IMR-90 (cell line): ENCODE results near the gene TBC1D22A. TPM values are rescaled to one million over a fixed set of nuclear protein-coding genes. Genes with fewer than 3 reads are reported as not detected.
"Not testable (repeated sequence)": the region's sequence is repeated elsewhere in the genome, so short reads cannot be mapped to it uniquely, and the experiment has no call there.

Experiments
- ATAC-seq: fragments of 200-7000 bp; cut with Tn5 transposase; 2 replicates; pipeline ENCODE4 v1.9.1; 2020; ENCODE audit warnings: low read depth, mild to moderate bottlenecking, moderate library complexity
- BruUV-seq: library from RNA; stranded (reverse); fragments of 400-500 nt; replicated peaks from 2 replicates; lab custom pipeline; 2021; lab: Mats Ljungman, UMichigan
- CTCF ChIA-PET: fragments of 300-600 bp; formaldehyde crosslinking; extraction: SDS; loops from one replicate; lab custom pipeline; 2021; ENCODE audit warnings: antibody characterized with exemption; lab: Yijun Ruan, JAX
- POLR2A ChIA-PET: fragments of 300-600 bp; sonication (Branson Sonifier 250); formaldehyde crosslinking; loops from one replicate; lab custom pipeline; 2022; ENCODE audit warnings: antibody characterized with exemption; ENCODE audit not compliant: unreplicated experiment; lab: Charles Lee
- DNase-seq: peaks from one replicate; pipeline ENCODE4 v3.0.0; 2013
- H2AFZ ChIP-seq: replicated peaks from 2 replicates; pipeline ENCODE3; 2013; ENCODE audit warnings: low read length, mild to moderate bottlenecking; ENCODE audit not compliant: poor library complexity
- H2AK5ac ChIP-seq: 2 replicates; pipeline ENCODE4 v1.6.1; 2013; ENCODE audit warnings: low read depth, low read length, inconsistent platforms
- H2AK9ac ChIP-seq: replicated peaks from 2 replicates; pipeline ENCODE3; 2013; ENCODE audit warnings: mild to moderate bottlenecking, low read depth, low read length, moderate library complexity; ENCODE audit not compliant: poor library complexity
- H2BK120ac ChIP-seq: 2 replicates; pipeline ENCODE4 v1.6.1; 2013; ENCODE audit warnings: low read depth, low read length, inconsistent platforms
- H2BK15ac ChIP-seq: 3 replicates; pipeline ENCODE4 v1.6.1; 2013; ENCODE audit warnings: low read depth, low read length, inconsistent platforms
- H2BK20ac ChIP-seq: 2 replicates; pipeline ENCODE4 v1.6.1; 2013; ENCODE audit warnings: low read depth, mild to moderate bottlenecking, inconsistent platforms, low read length, moderate library complexity
- H2BK5ac ChIP-seq: 2 replicates; pipeline ENCODE4 v1.6.1; 2013; ENCODE audit warnings: mild to moderate bottlenecking, low read depth, low read length, inconsistent platforms; ENCODE audit not compliant: poor library complexity, severe bottlenecking
- H3K14ac ChIP-seq: replicated peaks from 2 replicates; pipeline ENCODE4 v1.6.1; 2013; ENCODE audit warnings: low read depth, low read length, inconsistent platforms
- H3K18ac ChIP-seq: 2 replicates; pipeline ENCODE4 v1.6.1; 2013; ENCODE audit warnings: low read depth, low read length, control low read depth
- H3K23ac ChIP-seq: 2 replicates; pipeline ENCODE4 v1.6.1; 2013; ENCODE audit warnings: low read depth, low read length, inconsistent platforms
- H3K27ac ChIP-seq: 2 replicates; pipeline ENCODE4 v1.5.1; 2013; ENCODE audit warnings: mild to moderate bottlenecking, control low read depth, low read length; ENCODE audit not compliant: insufficient read depth
- H3K27me3 ChIP-seq: 2 replicates; pipeline ENCODE4 v1.6.1; 2013; ENCODE audit warnings: low read length; ENCODE audit not compliant: control insufficient read depth, insufficient read depth
- H3K36me3 ChIP-seq: 2 replicates; pipeline ENCODE4 v1.6.1; 2013; ENCODE audit warnings: low read length, mixed read lengths; ENCODE audit not compliant: control insufficient read depth, insufficient read depth
- H3K4ac ChIP-seq: 2 replicates; pipeline ENCODE4 v1.6.1; 2013; ENCODE audit warnings: low read depth, low read length, inconsistent platforms
- H3K4me1 ChIP-seq: 2 replicates; pipeline ENCODE4 v1.6.1; 2013; ENCODE audit warnings: low read length, mixed read lengths; ENCODE audit not compliant: control insufficient read depth, insufficient read depth
- H3K4me2 ChIP-seq: 2 replicates; pipeline ENCODE4 v1.6.1; 2013; ENCODE audit warnings: low read depth, mild to moderate bottlenecking, control low read depth, low read length, moderate library complexity
- H3K4me3 ChIP-seq: 2 replicates; pipeline ENCODE4 v1.5.1; 2013; ENCODE audit warnings: low read depth, mild to moderate bottlenecking, control low read depth, low read length, moderate library complexity; ENCODE audit not compliant: insufficient read depth
- H3K56ac ChIP-seq: 2 replicates; pipeline ENCODE4 v1.6.1; 2013; ENCODE audit warnings: low read length, inconsistent platforms; ENCODE audit not compliant: insufficient read depth; ENCODE audit errors: extremely low read depth
- H3K79me1 ChIP-seq, 2 experiments: 2 replicates each; pipeline ENCODE4 v1.6.1; 2013; ENCODE audit warnings: low read length in 2 of 2, inconsistent platforms in 1 of 2, low read depth in 1 of 2
- H3K9ac ChIP-seq: 2 replicates; pipeline ENCODE4 v1.6.1; 2013; ENCODE audit warnings: low read depth, low read length, control low read depth
- H3K9me1 ChIP-seq: 2 replicates; pipeline ENCODE4 v1.6.1; 2013; ENCODE audit warnings: low read length, inconsistent platforms; ENCODE audit not compliant: insufficient read depth
- H3K9me3 ChIP-seq: 2 replicates; pipeline ENCODE4 v1.6.1; 2013; ENCODE audit warnings: low read length; ENCODE audit not compliant: control insufficient read depth, insufficient read depth
- H4K20me1 ChIP-seq: 2 replicates; pipeline ENCODE4 v1.6.1; 2013; ENCODE audit warnings: low read length, inconsistent platforms; ENCODE audit not compliant: insufficient read depth
- H4K5ac ChIP-seq: 2 replicates; pipeline ENCODE4 v1.6.1; 2013; ENCODE audit warnings: mild to moderate bottlenecking, low read depth, low read length, control low read depth
- H4K8ac ChIP-seq, 2 experiments: 2 replicates each; pipeline ENCODE4 v1.6.1; 2013; ENCODE audit warnings: low read depth in 2 of 2, low read length in 2 of 2, control low read depth in 1 of 2, inconsistent platforms in 1 of 2
- H4K91ac ChIP-seq: 2 replicates; pipeline ENCODE4 v1.6.1; 2013; ENCODE audit warnings: low read depth, low read length, inconsistent platforms; ENCODE audit not compliant: insufficient read depth
- WGBS, 2 experiments: methylation state at CpG; one replicate each; pipeline versions ENCODE4 v1.1.5 to v1.1.7; 2013; ENCODE audit warnings: missing lambda C conversion rate in 2 of 2; ENCODE audit not compliant: insufficient read length in 1 of 2; ENCODE audit errors: extremely low coverage in 2 of 2; 5-methylcytosine and 5-hydroxymethylcytosine counted together
- dilution Hi-C: fragments of 300-500 bp; cut with HindIII; formaldehyde crosslinking; loops from one replicate; pipeline ENCODE4 v1.14.3; 2018; ENCODE audit warnings: low sequenced_read_pairs; ENCODE audit not compliant: unreplicated experiment
- in situ Hi-C: fragments of 300-500 bp; cut with MboI; formaldehyde crosslinking; loops from 3 replicates; pipeline ENCODE4 v1.14.3; 2019; ENCODE audit warnings: low sequenced_read_pairs, inconsistent platforms, mixed read lengths
- intact Hi-C: fragments of 100-400 bp; cut with micrococcal nuclease; formaldehyde crosslinking; loops from 2 replicates; pipeline ENCODE4 v1.10.0; 2022
- polyA plus RNA-seq, 3 experiments: library from polyadenylated mRNA; depleted of rRNA; stranded (reverse); fragments of >200 nt; gene quantifications; 2 replicates each; pipeline ENCODE4 v1.2.3, GENCODE V29; 2012; ENCODE audit warnings: low replicate concordance in 1 of 3
- total RNA-seq: library from RNA; depleted of rRNA; stranded (reverse); fragments of >200 nt; gene quantifications from 2 replicates; pipeline ENCODE4 v1.2.3, GENCODE V29; 2012

Gene TBC1D22A
- total and polyA plus RNA-seq, 2 of the 4 experiments (the other 2 are of a cell fraction), result 9.0 to 16.7 TPM

DNA sequence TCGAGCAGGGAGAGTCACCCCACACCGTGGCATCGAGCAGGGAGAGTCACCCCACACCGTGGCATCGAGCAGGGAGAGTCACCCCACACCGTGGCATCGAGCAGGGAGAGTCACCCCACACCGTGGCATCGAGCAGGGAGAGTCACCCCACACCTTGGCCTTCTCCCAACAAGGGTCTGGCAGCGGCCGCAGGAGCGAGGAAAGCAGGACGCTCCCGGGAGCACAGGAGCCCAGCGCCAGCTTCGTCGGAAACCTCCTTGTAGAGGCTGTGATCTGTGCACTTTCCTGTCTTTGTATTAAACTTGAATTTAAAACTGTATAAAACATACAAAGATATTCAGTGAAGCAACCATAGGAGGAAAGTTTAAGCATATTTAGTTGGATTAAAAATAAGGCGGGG lies 355.0 kb downstream of the TBC1D22A start:
- H3K56ac ChIP-seq, H3K9ac ChIP-seq, H4K8ac ChIP-seq, H2BK20ac ChIP-seq, H2AK5ac ChIP-seq, H2BK120ac ChIP-seq, H3K23ac ChIP-seq, H3K9me1 ChIP-seq, H3K27ac ChIP-seq, dilution Hi-C loops, H3K27me3 ChIP-seq, POLR2A ChIA-PET, H4K91ac ChIP-seq, BruUV-seq, intact Hi-C loops, H3K79me1 ChIP-seq, H4K5ac ChIP-seq, ATAC-seq, H2AK9ac ChIP-seq, H2BK15ac ChIP-seq, H3K4me1 ChIP-seq, H3K14ac ChIP-seq, H3K36me3 ChIP-seq, H3K18ac ChIP-seq, DNase-seq, H3K9me3 ChIP-seq, H4K20me1 ChIP-seq, H3K4me3 ChIP-seq, H2AFZ ChIP-seq, H2BK5ac ChIP-seq, in situ Hi-C loops, H3K4me2 ChIP-seq, H3K4ac ChIP-seq, CTCF ChIA-PET: not testable (repeated sequence)
- no CpG with 5 or more reads among the region's 18 CpGs for WGBS, 2 experiments
